ENCODE data around the gene GATA3.
A peak's percentile ranks its signal among the peaks of the same experiment; 100 is the strongest.

GATA3 gene

DNA sequence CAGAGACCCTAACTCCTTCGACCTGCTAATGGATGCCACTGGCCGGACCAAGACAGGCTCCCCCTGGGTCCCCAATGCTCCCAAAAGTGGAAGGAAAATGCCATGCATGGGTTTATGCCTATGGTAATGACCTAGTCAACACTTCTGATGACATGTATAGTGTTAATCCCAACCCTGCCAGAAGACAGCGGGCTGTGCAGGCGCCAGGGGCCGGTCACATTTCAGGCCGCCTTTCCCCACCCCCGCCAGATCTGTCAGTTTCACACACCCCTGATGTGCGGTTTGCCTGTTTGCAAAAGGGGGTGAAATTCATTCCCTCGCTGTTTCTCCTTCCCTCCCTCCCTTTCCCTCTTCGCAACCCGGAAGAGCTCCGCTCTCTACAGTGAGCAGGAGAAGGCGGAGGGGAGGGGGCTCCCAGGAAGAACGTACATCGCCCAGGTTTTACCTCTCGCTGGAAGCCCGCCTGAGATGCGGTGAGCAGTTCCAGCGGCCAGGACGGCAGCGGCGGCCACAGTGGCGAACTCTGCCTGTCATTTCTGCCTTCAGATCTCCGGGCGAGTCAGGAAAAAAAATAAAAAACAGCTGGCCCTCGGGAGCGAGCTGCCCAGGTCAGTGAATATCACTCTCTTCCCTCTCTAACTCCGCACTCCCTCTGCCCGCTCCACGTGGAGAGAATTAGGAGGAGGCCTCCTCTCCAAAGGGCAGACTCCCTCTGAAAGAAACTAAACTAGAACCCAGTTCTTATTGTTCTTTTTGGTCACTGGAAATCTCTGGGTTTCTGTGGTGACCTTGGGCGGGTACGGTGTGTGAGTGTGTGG is 9.4 kb upstream of the GATA3 start:
- H3K36me3 ChIP-seq (ENCODE audit: control insufficient read depth in 1 of 2, insufficient read depth in 2 of 2, low read length in 2 of 2) = no peaks in the 10 kb centered on the region
- H3K27ac ChIP-seq (ENCODE audit: low read depth, low read length) = peak overlapping the region; percentile 10
- H3K9me3 ChIP-seq (ENCODE audit: control insufficient read depth in 1 of 2, low read length in 2 of 2) = no peaks in the 10 kb centered on the region
- H3K27me3 ChIP-seq (ENCODE audit: control insufficient read depth in 1 of 2, insufficient read depth in 2 of 2, low read length in 2 of 2) = peaks cover 92 to 97% of the 10 kb centered on the region in 2 donors
- no peak overlapping the region for H3K9ac ChIP-seq (ENCODE audit: low read depth in 1 of 2, low read length in 2 of 2)
- H3K4me3 ChIP-seq (ENCODE audit: low read depth in 1 of 2, low read length in 2 of 2) = peak overlapping the region; percentile 45 to 53
- peaks cover 24 to 31% of the 10 kb centered on the region in 2 donors for H3K4me1 ChIP-seq (ENCODE audit: control insufficient read depth in 1 of 2, insufficient read depth in 2 of 2, low read length in 2 of 2)

DNA sequence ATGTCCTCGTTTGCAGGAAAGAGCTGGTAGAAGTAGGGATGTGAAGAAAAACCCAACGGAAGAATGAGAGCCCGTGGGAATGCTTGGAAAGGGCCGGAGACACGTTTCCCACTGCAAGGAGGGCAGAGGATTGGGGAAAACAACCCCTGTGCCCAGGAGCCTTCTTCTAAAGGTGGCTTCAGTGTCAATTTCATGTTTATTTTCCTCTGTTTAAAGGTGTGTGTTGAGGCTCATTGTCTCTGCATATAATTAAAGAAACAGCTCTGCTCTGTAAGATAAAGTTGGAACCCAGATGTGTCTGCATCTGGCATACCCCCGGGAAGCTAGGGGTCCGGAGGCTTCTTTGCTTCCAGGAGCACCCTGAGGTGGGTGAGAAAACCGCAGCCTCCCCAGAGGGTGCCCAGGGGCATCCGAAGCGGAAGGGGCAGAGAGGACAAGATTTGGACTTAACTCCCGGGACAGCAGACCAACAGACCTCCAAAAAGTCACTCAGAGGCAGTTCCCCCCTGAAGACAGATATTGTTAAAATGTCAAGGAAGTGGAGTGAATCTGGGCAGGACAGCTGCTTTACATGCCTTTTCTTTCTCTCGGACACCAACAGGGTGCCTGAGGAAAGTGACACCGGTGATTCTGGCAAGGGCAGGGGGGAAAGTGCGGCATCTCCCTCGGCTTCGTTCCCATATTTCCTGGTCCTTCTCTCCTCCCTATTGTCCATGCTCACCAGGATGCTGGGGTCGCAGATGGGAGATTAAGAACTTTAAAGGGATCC is 8.6 kb upstream of the GATA3 start:
- H3K36me3 ChIP-seq (ENCODE audit: control insufficient read depth in 1 of 2, insufficient read depth in 2 of 2, low read length in 2 of 2) = no peaks in the 10 kb centered on the region
- H3K27me3 ChIP-seq (ENCODE audit: control insufficient read depth in 1 of 2, insufficient read depth in 2 of 2, low read length in 2 of 2) = peaks cover 87 to 97% of the 10 kb centered on the region in 2 donors
- H3K4me1 ChIP-seq (ENCODE audit: control insufficient read depth in 1 of 2, insufficient read depth in 2 of 2, low read length in 2 of 2) = peaks cover 29 to 36% of the 10 kb centered on the region in 2 donors
- H3K4me3 ChIP-seq (ENCODE audit: low read depth in 1 of 2, low read length in 2 of 2) = no peak overlapping the region
- no peak overlapping the region for H3K27ac ChIP-seq (ENCODE audit: low read depth, low read length)
- H3K9ac ChIP-seq (ENCODE audit: low read depth in 1 of 2, low read length in 2 of 2) = no peak overlapping the region
- H3K9me3 ChIP-seq (ENCODE audit: control insufficient read depth in 1 of 2, low read length in 2 of 2) = no peaks in the 10 kb centered on the region

DNA sequence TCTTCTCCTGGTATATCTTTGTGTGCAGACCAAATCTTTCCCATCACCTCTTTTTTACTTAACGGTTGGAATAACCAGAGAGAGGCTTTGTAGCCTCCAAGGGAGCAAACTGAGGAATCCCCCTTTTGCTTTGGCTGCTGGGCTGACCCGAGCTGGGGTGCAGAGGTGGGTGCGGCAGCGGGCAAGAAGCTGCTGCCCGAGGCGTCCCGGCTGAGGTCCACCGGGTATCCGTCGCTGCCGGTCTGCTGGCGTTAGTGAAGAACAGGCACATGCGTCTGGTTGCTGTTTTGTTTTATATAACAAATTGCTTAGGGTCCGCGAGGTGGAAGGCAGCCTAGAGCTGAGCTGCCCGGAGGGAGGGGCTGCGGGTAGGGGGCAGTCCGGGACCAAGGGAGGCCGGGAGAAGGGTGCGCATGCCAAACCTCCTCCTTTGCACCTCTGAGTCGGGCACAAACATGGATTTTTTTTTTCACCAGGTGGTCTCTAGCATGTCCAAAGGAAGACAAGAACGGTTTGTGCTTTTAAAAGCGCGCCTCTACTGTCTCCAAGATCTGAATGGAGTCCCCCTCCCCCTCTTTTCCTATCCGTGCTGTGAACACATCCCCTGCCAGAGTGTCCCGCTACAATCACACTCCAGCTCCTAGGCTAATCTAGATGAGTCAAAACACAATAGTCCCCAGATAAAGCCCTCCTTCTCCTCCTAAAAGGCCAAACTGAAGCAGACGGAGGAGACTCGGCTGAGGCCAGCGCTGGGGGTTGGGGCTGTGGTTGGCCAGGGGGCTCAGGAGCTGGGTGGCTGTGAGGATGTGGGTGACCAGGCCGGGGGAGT is 6.8 kb upstream of the GATA3 start:
- no peak overlapping the region for H3K27ac ChIP-seq (ENCODE audit: low read depth, low read length)
- no peak overlapping the region for H3K4me3 ChIP-seq (ENCODE audit: low read depth in 1 of 2, low read length in 2 of 2)
- H3K27me3 ChIP-seq (ENCODE audit: control insufficient read depth in 1 of 2, insufficient read depth in 2 of 2, low read length in 2 of 2) = peaks cover 87 to 98% of the 10 kb centered on the region in 2 donors
- H3K4me1 ChIP-seq (ENCODE audit: control insufficient read depth in 1 of 2, insufficient read depth in 2 of 2, low read length in 2 of 2) = peaks cover 33 to 38% of the 10 kb centered on the region in 2 donors
- no peaks in the 10 kb centered on the region for H3K9me3 ChIP-seq (ENCODE audit: control insufficient read depth in 1 of 2, low read length in 2 of 2)
- no peaks in the 10 kb centered on the region for H3K36me3 ChIP-seq (ENCODE audit: control insufficient read depth in 1 of 2, insufficient read depth in 2 of 2, low read length in 2 of 2)
- H3K9ac ChIP-seq (ENCODE audit: low read depth in 1 of 2, low read length in 2 of 2) = no peak overlapping the region

DNA sequence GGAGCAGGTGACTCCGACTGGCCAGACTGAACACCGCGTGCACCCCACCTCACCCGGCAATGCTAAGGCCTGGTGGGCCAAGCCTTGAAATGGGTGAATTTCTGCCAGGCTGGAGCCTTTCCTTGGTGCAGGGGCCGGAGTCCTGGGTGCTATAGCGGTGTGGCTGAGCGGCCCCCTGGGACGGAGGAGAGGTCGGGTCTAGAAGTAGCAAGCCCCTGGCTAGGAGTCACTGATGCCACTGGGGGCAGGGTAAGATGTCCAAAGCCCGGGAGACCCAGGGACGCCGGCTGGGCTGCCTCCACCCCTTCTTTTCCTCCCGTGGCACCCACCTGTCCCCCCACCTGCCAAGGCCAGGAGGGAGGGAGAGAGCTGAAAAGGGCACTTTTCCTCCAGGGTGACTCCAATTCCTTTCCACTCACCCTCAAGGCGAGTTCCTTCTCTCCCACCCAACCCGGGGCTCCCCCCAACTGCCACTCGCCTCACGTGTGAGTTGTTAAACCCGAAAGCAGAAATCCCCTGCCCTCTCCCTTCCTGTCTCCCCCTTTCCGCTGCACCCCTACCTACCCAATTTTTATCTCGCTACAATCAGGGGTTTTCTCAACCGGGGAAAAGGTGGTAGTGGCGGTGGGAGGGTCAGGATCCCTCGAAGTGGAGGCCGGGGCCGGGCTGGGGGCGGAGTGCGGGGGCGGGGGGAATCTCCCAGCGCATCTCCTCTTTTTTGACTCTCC is 6.0 kb upstream of the GATA3 start:
- H3K9ac ChIP-seq (ENCODE audit: low read depth in 1 of 2, low read length in 2 of 2) = no peak overlapping the region
- H3K4me1 ChIP-seq (ENCODE audit: control insufficient read depth in 1 of 2, insufficient read depth in 2 of 2, low read length in 2 of 2) = peaks cover 33 to 41% of the 10 kb centered on the region in 2 donors
- H3K27me3 ChIP-seq (ENCODE audit: control insufficient read depth in 1 of 2, insufficient read depth in 2 of 2, low read length in 2 of 2) = peaks cover 85 to 96% of the 10 kb centered on the region in 2 donors
- H3K4me3 ChIP-seq (ENCODE audit: low read depth in 1 of 2, low read length in 2 of 2) = no peak overlapping the region
- H3K36me3 ChIP-seq (ENCODE audit: control insufficient read depth in 1 of 2, insufficient read depth in 2 of 2, low read length in 2 of 2) = no peaks in the 10 kb centered on the region
- no peak overlapping the region for H3K27ac ChIP-seq (ENCODE audit: low read depth, low read length)
- H3K9me3 ChIP-seq (ENCODE audit: control insufficient read depth in 1 of 2, low read length in 2 of 2) = no peaks in the 10 kb centered on the region

DNA sequence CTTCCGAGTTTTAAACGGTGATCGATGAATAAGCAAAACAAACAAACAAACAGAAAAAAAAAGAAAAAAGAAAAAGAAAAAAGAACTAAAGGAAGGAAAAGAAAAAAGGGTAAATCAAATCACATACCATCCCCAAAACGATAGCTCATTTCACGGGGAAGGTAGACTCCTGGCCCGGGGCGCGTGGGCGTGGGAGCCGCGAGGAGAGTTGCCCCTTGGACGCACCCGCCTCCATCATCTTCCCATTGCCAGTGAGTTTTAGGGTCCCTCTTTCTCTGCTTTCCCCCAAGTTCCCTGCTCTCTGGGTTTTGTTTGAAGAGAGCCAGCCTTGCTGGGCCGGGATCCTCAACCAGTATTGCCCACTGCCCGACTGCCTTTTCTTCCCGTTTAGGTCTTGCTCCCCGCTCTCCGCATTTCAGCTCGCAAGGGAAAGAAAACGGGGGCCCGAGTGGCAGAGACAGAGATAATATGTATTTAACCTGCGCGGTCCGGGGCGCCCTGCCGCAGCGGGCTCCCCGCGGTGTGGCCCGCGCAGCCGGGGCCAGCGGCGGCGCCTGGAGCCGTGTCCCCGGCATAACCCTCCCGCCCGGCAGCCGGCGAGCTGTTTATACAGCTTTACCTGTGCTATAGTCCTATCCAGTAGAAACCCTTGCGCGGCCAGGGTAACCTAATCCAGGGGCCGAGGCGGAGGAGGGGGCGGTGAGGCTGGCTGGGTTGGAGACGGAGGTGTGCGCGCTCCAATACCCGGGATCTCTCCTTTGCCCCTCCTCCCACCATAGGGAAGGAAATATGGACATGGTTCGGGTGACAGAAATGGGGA is 5.2 kb upstream of the GATA3 start:
- Histone ChIP-seq H3K4me3 (ENCODE audit: low read depth in 1 of 2, low read length in 2 of 2) (peak overlapping the region; percentile 53 to 55), H3K9me3 (ENCODE audit: control insufficient read depth in 1 of 2, low read length in 2 of 2) (no peaks in the 10 kb centered on the region), H3K27me3 (ENCODE audit: control insufficient read depth in 1 of 2, insufficient read depth in 2 of 2, low read length in 2 of 2) (peaks cover 85 to 95% of the 10 kb centered on the region in 2 donors), H3K36me3 (ENCODE audit: control insufficient read depth in 1 of 2, insufficient read depth in 2 of 2, low read length in 2 of 2) (no peaks in the 10 kb centered on the region), H3K9ac (ENCODE audit: low read depth in 1 of 2, low read length in 2 of 2) (no peak overlapping the region), H3K27ac (ENCODE audit: low read depth, low read length) (no peak overlapping the region), H3K4me1 (ENCODE audit: control insufficient read depth in 1 of 2, insufficient read depth in 2 of 2, low read length in 2 of 2) (peaks cover 32 to 40% of the 10 kb centered on the region in 2 donors)

DNA sequence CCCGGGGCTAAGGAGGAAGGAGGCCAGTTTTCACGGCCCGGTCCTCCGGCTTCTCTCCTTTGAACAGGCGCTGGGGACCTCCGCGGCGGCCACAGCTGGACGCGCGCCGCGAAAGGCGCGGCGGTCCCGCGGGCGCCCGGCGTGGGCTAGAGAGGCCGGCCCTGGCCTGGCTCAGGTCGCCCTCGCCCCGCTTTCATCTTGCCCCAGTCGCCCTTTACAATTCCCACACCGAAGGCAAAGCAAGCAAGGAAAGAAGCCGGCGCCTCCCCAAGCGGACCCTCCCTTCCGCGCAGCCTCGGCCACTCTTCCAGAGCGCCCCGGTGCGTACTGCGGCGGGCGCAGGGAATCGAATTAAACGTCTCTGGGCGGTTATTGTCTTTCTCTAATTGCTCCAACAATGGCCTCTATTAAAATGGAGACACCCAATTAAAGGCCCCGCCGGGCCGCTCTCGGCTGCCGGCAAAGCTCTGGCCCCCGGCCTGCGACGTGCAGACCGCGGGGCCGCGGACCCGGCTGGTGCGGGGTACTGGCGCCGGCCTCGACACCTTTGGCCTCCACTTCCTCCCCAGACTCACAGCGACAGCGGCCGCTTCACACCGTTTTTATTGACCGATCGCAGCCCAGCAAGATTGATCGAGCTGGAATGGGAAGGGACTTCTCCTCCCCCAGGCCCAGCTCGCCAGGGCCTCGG is 4.5 kb upstream of the GATA3 start:
- no peaks in the 10 kb centered on the region for H3K9me3 ChIP-seq (ENCODE audit: control insufficient read depth in 1 of 2, low read length in 2 of 2)
- H3K36me3 ChIP-seq (ENCODE audit: control insufficient read depth in 1 of 2, insufficient read depth in 2 of 2, low read length in 2 of 2) = no peaks in the 10 kb centered on the region
- peaks cover 25 to 35% of the 10 kb centered on the region in 2 donors for H3K4me1 ChIP-seq (ENCODE audit: control insufficient read depth in 1 of 2, insufficient read depth in 2 of 2, low read length in 2 of 2)
- H3K4me3 ChIP-seq (ENCODE audit: low read depth in 1 of 2, low read length in 2 of 2) = peak overlapping the region; percentile 53 to 55
- no peak overlapping the region for H3K27ac ChIP-seq (ENCODE audit: low read depth, low read length)
- H3K9ac ChIP-seq (ENCODE audit: low read depth in 1 of 2, low read length in 2 of 2) = no peak overlapping the region
- H3K27me3 ChIP-seq (ENCODE audit: control insufficient read depth in 1 of 2, insufficient read depth in 2 of 2, low read length in 2 of 2) = peaks cover 83 to 92% of the 10 kb centered on the region in 2 donors

DNA sequence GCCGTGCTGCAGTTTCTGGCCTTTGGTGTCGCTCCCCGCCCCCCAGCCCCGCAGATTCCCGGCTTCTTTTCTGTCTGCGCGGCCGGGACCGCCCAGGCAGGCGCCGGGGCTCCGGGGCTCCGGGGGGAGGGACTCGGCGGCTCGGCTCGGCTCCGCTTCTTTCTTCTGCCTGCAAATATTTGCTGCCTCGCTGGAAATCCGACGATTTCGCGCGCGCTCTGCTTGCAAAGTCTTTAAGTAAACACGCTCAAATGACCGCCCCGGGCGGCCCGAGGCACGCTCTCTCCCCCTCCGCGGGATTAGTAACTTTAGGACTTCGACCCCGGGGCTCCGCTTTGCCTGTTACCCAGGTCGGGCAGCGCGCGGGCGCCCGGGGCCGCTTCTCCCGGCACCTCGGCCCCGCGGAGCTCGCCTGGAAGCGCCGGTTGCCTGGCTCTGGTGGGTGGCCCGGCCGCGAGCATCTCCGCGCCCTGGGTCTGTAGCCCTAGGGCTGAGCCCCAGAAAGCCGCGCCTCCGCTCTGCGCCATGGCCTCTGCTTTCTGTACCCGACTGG is 3.9 kb upstream of the GATA3 start:
- Histone ChIP-seq H3K4me1 (ENCODE audit: control insufficient read depth in 1 of 2, insufficient read depth in 2 of 2, low read length in 2 of 2) (peaks cover 20 to 34% of the 10 kb centered on the region in 2 donors), H3K36me3 (ENCODE audit: control insufficient read depth in 1 of 2, insufficient read depth in 2 of 2, low read length in 2 of 2) (no peaks in the 10 kb centered on the region), H3K9ac (ENCODE audit: low read depth in 1 of 2, low read length in 2 of 2) (no peak overlapping the region), H3K4me3 (ENCODE audit: low read depth in 1 of 2, low read length in 2 of 2) (peak overlapping the region; percentile 53 to 55), H3K27ac (ENCODE audit: low read depth, low read length) (no peak overlapping the region), H3K9me3 (ENCODE audit: control insufficient read depth in 1 of 2, low read length in 2 of 2) (no peaks in the 10 kb centered on the region), H3K27me3 (ENCODE audit: control insufficient read depth in 1 of 2, insufficient read depth in 2 of 2, low read length in 2 of 2) (peaks cover 81 to 92% of the 10 kb centered on the region in 2 donors)

DNA sequence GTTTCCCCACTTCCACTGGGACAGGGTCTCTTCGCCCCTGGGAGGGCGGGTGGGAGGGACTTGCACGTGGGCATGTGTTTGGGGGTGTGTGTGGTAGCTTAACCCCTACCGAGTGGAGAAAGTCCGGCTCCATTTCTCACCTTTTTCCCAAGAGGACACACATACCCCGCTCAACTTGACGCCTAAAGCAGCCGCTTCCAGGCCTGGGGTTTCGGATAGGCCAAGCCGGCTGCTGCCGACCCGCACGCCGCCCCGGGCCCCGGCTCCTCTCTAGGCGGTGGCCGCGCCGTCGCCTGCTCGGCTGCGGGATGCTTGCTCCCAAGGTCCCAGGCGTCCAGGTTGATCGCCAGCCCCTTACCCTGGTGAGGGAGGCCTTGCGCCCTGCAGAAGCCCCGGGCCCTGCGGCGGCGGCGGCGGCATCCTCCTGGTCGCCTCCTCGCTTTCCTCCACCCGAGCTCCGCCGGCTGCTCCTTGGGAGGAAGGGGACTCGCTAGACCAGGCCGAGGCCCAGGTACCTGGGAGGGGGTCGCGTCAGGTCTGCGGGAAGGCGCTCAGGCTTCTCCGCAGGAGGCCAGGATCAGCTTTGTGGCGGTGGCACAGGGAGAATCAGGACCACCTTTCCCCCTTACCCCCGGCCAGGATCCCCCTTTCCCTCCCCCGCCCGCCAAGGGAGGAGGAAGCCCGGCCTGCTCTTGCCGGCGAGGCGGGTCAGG is 3.2 kb upstream of the GATA3 start:
- H3K4me1 ChIP-seq (ENCODE audit: control insufficient read depth in 1 of 2, insufficient read depth in 2 of 2, low read length in 2 of 2) = peaks cover 19 to 32% of the 10 kb centered on the region in 2 donors
- peak overlapping the region in 1 of 2 donors; percentile 53 for H3K4me3 ChIP-seq (ENCODE audit: low read depth in 1 of 2, low read length in 2 of 2)
- H3K36me3 ChIP-seq (ENCODE audit: control insufficient read depth in 1 of 2, insufficient read depth in 2 of 2, low read length in 2 of 2) = no peaks in the 10 kb centered on the region
- peaks cover 77 to 90% of the 10 kb centered on the region in 2 donors for H3K27me3 ChIP-seq (ENCODE audit: control insufficient read depth in 1 of 2, insufficient read depth in 2 of 2, low read length in 2 of 2)
- no peak overlapping the region for H3K27ac ChIP-seq (ENCODE audit: low read depth, low read length)
- no peak overlapping the region for H3K9ac ChIP-seq (ENCODE audit: low read depth in 1 of 2, low read length in 2 of 2)
- no peaks in the 10 kb centered on the region for H3K9me3 ChIP-seq (ENCODE audit: control insufficient read depth in 1 of 2, low read length in 2 of 2)

All from duodenal mucosa (tissue), 2 donors.